Right lobe of liver (tissue), 4 donors: Measurements from ENCODE around the gene DENND6A.

Source experiments
- POLR2A ChIP-seq: fragments of 450-650 bp; IDR thresholded peaks from one replicate; pipeline ENCODE4 v1.6.1; 2017; ENCODE audit warnings: antibody characterized with exemption, mild to moderate bottlenecking
- TF ChIP-seq, protein P1 (sequence below), 4 donors: fragments of 200-600 bp in 3 of 4; fragments of 450-650 bp in 1 of 4; IDR thresholded peaks; one replicate each; pipeline versions ENCODE4 v1.5.1 to v1.8.0; 2016 to 2022; ENCODE audit warnings: antibody characterized with exemption in 4 of 4, mild to moderate bottlenecking in 2 of 4
- donor health status: DM: no; HTN: no; CAD: no.
- donor health status: DM: no; HTN: no; CAD: no.
- donor health status: DM: no; HTN: yes; CAD: no.

GRCh38 chr3:57644740-57645139 is 48.1 kb downstream of the DENND6A start:
- TF ChIP-seq, protein P1, sequence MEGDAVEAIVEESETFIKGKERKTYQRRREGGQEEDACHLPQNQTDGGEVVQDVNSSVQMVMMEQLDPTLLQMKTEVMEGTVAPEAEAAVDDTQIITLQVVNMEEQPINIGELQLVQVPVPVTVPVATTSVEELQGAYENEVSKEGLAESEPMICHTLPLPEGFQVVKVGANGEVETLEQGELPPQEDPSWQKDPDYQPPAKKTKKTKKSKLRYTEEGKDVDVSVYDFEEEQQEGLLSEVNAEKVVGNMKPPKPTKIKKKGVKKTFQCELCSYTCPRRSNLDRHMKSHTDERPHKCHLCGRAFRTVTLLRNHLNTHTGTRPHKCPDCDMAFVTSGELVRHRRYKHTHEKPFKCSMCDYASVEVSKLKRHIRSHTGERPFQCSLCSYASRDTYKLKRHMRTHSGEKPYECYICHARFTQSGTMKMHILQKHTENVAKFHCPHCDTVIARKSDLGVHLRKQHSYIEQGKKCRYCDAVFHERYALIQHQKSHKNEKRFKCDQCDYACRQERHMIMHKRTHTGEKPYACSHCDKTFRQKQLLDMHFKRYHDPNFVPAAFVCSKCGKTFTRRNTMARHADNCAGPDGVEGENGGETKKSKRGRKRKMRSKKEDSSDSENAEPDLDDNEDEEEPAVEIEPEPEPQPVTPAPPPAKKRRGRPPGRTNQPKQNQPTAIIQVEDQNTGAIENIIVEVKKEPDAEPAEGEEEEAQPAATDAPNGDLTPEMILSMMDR (IDR thresholded peaks at IDR 0.05), result no peak
- TF ChIP-seq POLR2A, result no peak
